WTC11 (cell line): ENCODE results near the gene PRKAG2. TPM values are rescaled to one million over a fixed set of nuclear protein-coding genes. Genes with fewer than 3 reads are reported as not detected.

Experiments used
- ATAC-seq: fragments of 200-7000 bp; cut with Tn5 transposase; 2 replicates; pipeline ENCODE4 v1.10.0; 2021; ENCODE audit warnings: mild to moderate bottlenecking, moderate library complexity
- CTCF ChIA-PET: fragments of 300-600 bp; sonication (Branson Sonifier 250); formaldehyde crosslinking; loops from one replicate; lab custom pipeline; 2021; ENCODE audit warnings: antibody characterized with exemption; lab: Charles Lee
- POLR2A ChIA-PET: fragments of 350-600 bp; sonication (Branson Sonifier 250); formaldehyde crosslinking; loops from one replicate; lab custom pipeline; 2021; ENCODE audit warnings: antibody characterized with exemption; lab: Charles Lee
- DNase-seq: peaks from one replicate; pipeline ENCODE4 v3.0.0; 2021; ENCODE audit warnings: low spot score
- H3K27ac Mint-ChIP-seq: 2 replicates; pipeline ENCODE4 v1.8.0; 2021; ENCODE audit warnings: mixed read lengths
- H3K27me3 Mint-ChIP-seq: 2 replicates; pipeline ENCODE4 v1.8.0; 2021; ENCODE audit warnings: low read depth, mild to moderate bottlenecking, moderate library complexity, mixed read lengths
- H3K36me3 Mint-ChIP-seq: 2 replicates; pipeline ENCODE4 v1.8.0; 2021; ENCODE audit warnings: mixed read lengths
- H3K4me1 Mint-ChIP-seq: 2 replicates; pipeline ENCODE4 v1.8.0; 2022; ENCODE audit warnings: mixed read lengths
- H3K4me3 Mint-ChIP-seq: 2 replicates; pipeline ENCODE4 v1.8.0; 2021; ENCODE audit warnings: mild to moderate bottlenecking, moderate library complexity, mixed read lengths
- H3K9me3 Mint-ChIP-seq: 2 replicates; pipeline ENCODE4 v1.8.0; 2021; ENCODE audit warnings: mixed read lengths
- AR ChIP-seq: fragments of 250-450 bp; sonication (Bioruptor Pico); IDR thresholded peaks from 2 replicates; pipeline ENCODE4 v1.9.0; 2021; ENCODE audit warnings: mild to moderate bottlenecking
- ELF4 ChIP-seq: sonication (generic); formaldehyde crosslinking; IDR thresholded peaks from 2 replicates; pipeline ENCODE4 v1.8.1; 2022; ENCODE audit warnings: low read depth, mild to moderate bottlenecking, moderate library complexity, missing genetic modification reagents
- ESRRA ChIP-seq: sonication (generic); formaldehyde crosslinking; IDR thresholded peaks from 2 replicates; pipeline ENCODE4 v1.8.1; 2022; ENCODE audit warnings: mild to moderate bottlenecking, missing genetic modification reagents, borderline replicate concordance
- FOXK1 ChIP-seq: sonication (generic); formaldehyde crosslinking; IDR thresholded peaks from 2 replicates; pipeline ENCODE4 v1.8.0; 2022; ENCODE audit warnings: mild to moderate bottlenecking, moderate library complexity, missing genetic modification reagents
- HMGA2 ChIP-seq: fragments of 250-450 bp; sonication (Bioruptor Pico); IDR thresholded peaks from 2 replicates; pipeline ENCODE4 v1.4.0; 2021; ENCODE audit warnings: mild to moderate bottlenecking, moderate library complexity
- JAZF1 ChIP-seq: fragments of 250-450 bp; sonication (Bioruptor Pico); IDR thresholded peaks from 2 replicates; pipeline ENCODE4 v1.9.0; 2021; ENCODE audit warnings: moderate library complexity, mild to moderate bottlenecking, inconsistent platforms
- NR1H2 ChIP-seq: sonication (generic); formaldehyde crosslinking; IDR thresholded peaks from 2 replicates; pipeline ENCODE4 v1.9.0; 2021; ENCODE audit warnings: mild to moderate bottlenecking, moderate library complexity, missing genetic modification reagents
- SMAD4 ChIP-seq: sonication (generic); formaldehyde crosslinking; IDR thresholded peaks from 2 replicates; pipeline ENCODE4 v1.8.0; 2022; ENCODE audit warnings: mild to moderate bottlenecking, missing genetic modification reagents
- TP53 ChIP-seq: sonication (generic); formaldehyde crosslinking; IDR thresholded peaks from 2 replicates; pipeline ENCODE4 v1.8.1; 2023; ENCODE audit warnings: mild to moderate bottlenecking, missing genetic modification reagents
- USF2 ChIP-seq: sonication (generic); formaldehyde crosslinking; IDR thresholded peaks from 2 replicates; pipeline ENCODE4 v1.8.1; 2023; ENCODE audit warnings: mild to moderate bottlenecking, missing genetic modification reagents, moderate library complexity
- ZNF138 ChIP-seq: sonication (generic); formaldehyde crosslinking; conservative IDR thresholded peaks from 2 replicates; pipeline ENCODE4 v1.8.1; 2022; ENCODE audit warnings: mild to moderate bottlenecking, moderate library complexity, missing genetic modification reagents
- ZNF423 ChIP-seq: fragments of 250-450 bp; sonication (Bioruptor Pico); IDR thresholded peaks from 2 replicates; pipeline ENCODE4 v2.1.2; 2022; ENCODE audit warnings: mild to moderate bottlenecking, moderate library complexity
- total RNA-seq: library from RNA; stranded (reverse); gene quantifications from 3 replicates; pipeline ENCODE4 v1.2.3, GENCODE V29; 2021
- TF ChIP-seq, protein P1 (sequence below): fragments of 250-450 bp; sonication (Bioruptor Pico); IDR thresholded peaks from 2 replicates; pipeline ENCODE4 v1.9.0; 2021; ENCODE audit warnings: mild to moderate bottlenecking, borderline replicate concordance
- TF ChIP-seq, protein P2 (sequence below): sonication (generic); formaldehyde crosslinking; IDR thresholded peaks from 2 replicates; pipeline ENCODE4 v1.8.1; 2023; ENCODE audit warnings: mild to moderate bottlenecking, missing genetic modification reagents, borderline replicate concordance

Gene PRKAG2
- total RNA-seq, 1 experiment from 2014 or later: 20.3 TPM

DNA sequence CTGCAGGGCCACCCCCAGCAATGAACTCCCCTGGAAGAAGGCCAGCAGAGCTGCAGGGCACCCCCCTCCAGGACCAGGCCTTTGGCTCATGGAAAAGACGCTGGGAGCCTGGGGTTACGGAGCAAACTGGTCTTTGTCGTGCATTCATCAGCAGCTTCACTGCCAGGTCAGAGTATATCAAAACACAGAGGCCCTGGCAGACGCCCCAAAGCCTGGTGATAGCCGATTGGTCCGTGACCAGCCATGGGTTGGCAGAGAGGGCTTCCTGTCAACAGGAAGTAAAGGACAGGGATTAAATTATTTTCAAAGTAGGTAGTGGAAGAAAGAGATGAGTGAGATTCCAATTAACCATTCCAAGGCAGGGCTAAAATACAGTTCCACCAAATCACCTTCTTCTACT, 9.0 kb downstream of the PRKAG2 start (continued):
- TF ChIP-seq, protein P1, sequence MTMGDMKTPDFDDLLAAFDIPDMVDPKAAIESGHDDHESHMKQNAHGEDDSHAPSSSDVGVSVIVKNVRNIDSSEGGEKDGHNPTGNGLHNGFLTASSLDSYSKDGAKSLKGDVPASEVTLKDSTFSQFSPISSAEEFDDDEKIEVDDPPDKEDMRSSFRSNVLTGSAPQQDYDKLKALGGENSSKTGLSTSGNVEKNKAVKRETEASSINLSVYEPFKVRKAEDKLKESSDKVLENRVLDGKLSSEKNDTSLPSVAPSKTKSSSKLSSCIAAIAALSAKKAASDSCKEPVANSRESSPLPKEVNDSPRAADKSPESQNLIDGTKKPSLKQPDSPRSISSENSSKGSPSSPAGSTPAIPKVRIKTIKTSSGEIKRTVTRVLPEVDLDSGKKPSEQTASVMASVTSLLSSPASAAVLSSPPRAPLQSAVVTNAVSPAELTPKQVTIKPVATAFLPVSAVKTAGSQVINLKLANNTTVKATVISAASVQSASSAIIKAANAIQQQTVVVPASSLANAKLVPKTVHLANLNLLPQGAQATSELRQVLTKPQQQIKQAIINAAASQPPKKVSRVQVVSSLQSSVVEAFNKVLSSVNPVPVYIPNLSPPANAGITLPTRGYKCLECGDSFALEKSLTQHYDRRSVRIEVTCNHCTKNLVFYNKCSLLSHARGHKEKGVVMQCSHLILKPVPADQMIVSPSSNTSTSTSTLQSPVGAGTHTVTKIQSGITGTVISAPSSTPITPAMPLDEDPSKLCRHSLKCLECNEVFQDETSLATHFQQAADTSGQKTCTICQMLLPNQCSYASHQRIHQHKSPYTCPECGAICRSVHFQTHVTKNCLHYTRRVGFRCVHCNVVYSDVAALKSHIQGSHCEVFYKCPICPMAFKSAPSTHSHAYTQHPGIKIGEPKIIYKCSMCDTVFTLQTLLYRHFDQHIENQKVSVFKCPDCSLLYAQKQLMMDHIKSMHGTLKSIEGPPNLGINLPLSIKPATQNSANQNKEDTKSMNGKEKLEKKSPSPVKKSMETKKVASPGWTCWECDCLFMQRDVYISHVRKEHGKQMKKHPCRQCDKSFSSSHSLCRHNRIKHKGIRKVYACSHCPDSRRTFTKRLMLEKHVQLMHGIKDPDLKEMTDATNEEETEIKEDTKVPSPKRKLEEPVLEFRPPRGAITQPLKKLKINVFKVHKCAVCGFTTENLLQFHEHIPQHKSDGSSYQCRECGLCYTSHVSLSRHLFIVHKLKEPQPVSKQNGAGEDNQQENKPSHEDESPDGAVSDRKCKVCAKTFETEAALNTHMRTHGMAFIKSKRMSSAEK: no peak
- TF ChIP-seq NR1H2 (CRISPR knock-in tag) (no peak), ESRRA (CRISPR knock-in tag) (no peak), USF2 (CRISPR knock-in tag) (no peak), TP53 (CRISPR knock-in tag) (no peak), SMAD4 (CRISPR knock-in tag) (no peak), JAZF1 (no peak), ELF4 (no peak), ZNF423 (CRISPR knock-in tag) (no peak)

- Mint-ChIP-seq H3K27ac (no peak overlapping the region), H3K36me3 (no peaks in the 10 kb centered on the region), H3K9me3 (no peaks in the 10 kb centered on the region), H3K4me1 (peaks cover 19% of the 10 kb centered on the region), H3K27me3 (no peaks in the 10 kb centered on the region; the same call in 1 of the 2 replicates), H3K4me3 (no peak overlapping the region)
- ATAC-seq (no peak), DNase-seq (no peak)
- TF ChIP-seq, protein P2, sequence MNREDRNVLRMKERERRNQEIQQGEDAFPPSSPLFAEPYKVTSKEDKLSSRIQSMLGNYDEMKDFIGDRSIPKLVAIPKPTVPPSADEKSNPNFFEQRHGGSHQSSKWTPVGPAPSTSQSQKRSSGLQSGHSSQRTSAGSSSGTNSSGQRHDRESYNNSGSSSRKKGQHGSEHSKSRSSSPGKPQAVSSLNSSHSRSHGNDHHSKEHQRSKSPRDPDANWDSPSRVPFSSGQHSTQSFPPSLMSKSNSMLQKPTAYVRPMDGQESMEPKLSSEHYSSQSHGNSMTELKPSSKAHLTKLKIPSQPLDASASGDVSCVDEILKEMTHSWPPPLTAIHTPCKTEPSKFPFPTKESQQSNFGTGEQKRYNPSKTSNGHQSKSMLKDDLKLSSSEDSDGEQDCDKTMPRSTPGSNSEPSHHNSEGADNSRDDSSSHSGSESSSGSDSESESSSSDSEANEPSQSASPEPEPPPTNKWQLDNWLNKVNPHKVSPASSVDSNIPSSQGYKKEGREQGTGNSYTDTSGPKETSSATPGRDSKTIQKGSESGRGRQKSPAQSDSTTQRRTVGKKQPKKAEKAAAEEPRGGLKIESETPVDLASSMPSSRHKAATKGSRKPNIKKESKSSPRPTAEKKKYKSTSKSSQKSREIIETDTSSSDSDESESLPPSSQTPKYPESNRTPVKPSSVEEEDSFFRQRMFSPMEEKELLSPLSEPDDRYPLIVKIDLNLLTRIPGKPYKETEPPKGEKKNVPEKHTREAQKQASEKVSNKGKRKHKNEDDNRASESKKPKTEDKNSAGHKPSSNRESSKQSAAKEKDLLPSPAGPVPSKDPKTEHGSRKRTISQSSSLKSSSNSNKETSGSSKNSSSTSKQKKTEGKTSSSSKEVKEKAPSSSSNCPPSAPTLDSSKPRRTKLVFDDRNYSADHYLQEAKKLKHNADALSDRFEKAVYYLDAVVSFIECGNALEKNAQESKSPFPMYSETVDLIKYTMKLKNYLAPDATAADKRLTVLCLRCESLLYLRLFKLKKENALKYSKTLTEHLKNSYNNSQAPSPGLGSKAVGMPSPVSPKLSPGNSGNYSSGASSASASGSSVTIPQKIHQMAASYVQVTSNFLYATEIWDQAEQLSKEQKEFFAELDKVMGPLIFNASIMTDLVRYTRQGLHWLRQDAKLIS (CRISPR knock-in tag): no peak
- TF ChIP-seq HMGA2 (CRISPR knock-in tag) (no peak), ZNF138 (CRISPR knock-in tag) (no peak), FOXK1 (CRISPR knock-in tag) (no peak), AR (CRISPR knock-in tag) (no peak)
- ChIA-PET POLR2A (interaction anchor here (0.6 kb wide), 1 partner anchor 53 kb away, joined by 3 read pairs; no protein-coding TSS in a partner anchor), CTCF (interaction anchor here (0.5 kb wide), 1 partner anchor 110 kb away, joined by 3 read pairs; no protein-coding TSS in a partner anchor)
Measured at GRCh38 chr7:151866761-151867655, 9.9 kb downstream of the PRKAG2 start.
